HEK293 (cell line): ENCODE measurements around the gene ETV1.
A peak's percentile ranks its signal among the peaks of the same experiment; 100 is the strongest.

Experiments
- FEZF1 ChIP-seq: fragments of 450-650 bp; formaldehyde crosslinking; IDR thresholded peaks from 2 replicates; pipeline ENCODE4 v1.5.1; 2016; ENCODE audit warnings: missing biosample characterization, missing genetic modification characterization
- GFI1B ChIP-seq: fragments of 450-650 bp; formaldehyde crosslinking; IDR thresholded peaks from 2 replicates; pipeline ENCODE4 v1.5.1; 2016; ENCODE audit warnings: missing biosample characterization, missing genetic modification characterization
- HOXA7 ChIP-seq: sonication (generic); formaldehyde crosslinking; IDR thresholded peaks from 2 replicates; pipeline ENCODE4 v1.8.1; 2022; ENCODE audit warnings: missing genetic modification reagents, borderline replicate concordance
- IKZF3 ChIP-seq: fragments of 450-650 bp; IDR thresholded peaks from 2 replicates; pipeline ENCODE4 v1.5.0; 2018; ENCODE audit warnings: missing biosample characterization, mild to moderate bottlenecking, missing genetic modification characterization, moderate library complexity
- INSM2 ChIP-seq: fragments of 450-650 bp; formaldehyde crosslinking; IDR thresholded peaks from 2 replicates; pipeline ENCODE4 v1.5.1; 2016; ENCODE audit warnings: missing biosample characterization, missing genetic modification characterization
- MZF1 ChIP-seq: fragments of 450-650 bp; formaldehyde crosslinking; IDR thresholded peaks from 2 replicates; pipeline ENCODE4 v1.5.1; 2017; ENCODE audit warnings: missing biosample characterization, missing genetic modification characterization, borderline replicate concordance
- TRIM28 ChIP-seq: IDR thresholded peaks from 2 replicates; pipeline ENCODE4 v1.6.1; 2011; ENCODE audit warnings: low read length, control low read depth, borderline replicate concordance
- TSHZ1 ChIP-seq: fragments of 450-650 bp; formaldehyde crosslinking; IDR thresholded peaks from 2 replicates; pipeline ENCODE4 v1.5.1; 2016; ENCODE audit warnings: missing biosample characterization, missing genetic modification characterization, borderline replicate concordance
- ZBTB11 ChIP-seq: fragments of 450-650 bp; formaldehyde crosslinking; conservative IDR thresholded peaks from 2 replicates; pipeline ENCODE4 v1.5.1; 2016; ENCODE audit warnings: low read depth, missing biosample characterization, missing genetic modification characterization
- ZNF24 ChIP-seq: fragments of 450-650 bp; formaldehyde crosslinking; IDR thresholded peaks from 2 replicates; pipeline ENCODE4 v1.5.1; 2016; ENCODE audit warnings: missing biosample characterization, missing genetic modification characterization
- ZNF324 ChIP-seq: fragments of 450-650 bp; formaldehyde crosslinking; IDR thresholded peaks from 2 replicates; pipeline ENCODE4 v1.5.1; 2016; ENCODE audit warnings: missing biosample characterization, missing genetic modification characterization
- ZNF335 ChIP-seq: fragments of 450-650 bp; formaldehyde crosslinking; conservative IDR thresholded peaks from 2 replicates; pipeline ENCODE4 v1.5.1; 2016; ENCODE audit warnings: missing biosample characterization, missing genetic modification characterization
- ZNF513 ChIP-seq: fragments of 450-650 bp; IDR thresholded peaks from 2 replicates; pipeline ENCODE4 v1.5.1; 2018; ENCODE audit warnings: missing biosample characterization, missing genetic modification characterization
- ZNF610 ChIP-seq: fragments of 450-650 bp; formaldehyde crosslinking; IDR thresholded peaks from 2 replicates; pipeline ENCODE4 v1.5.1; 2016; ENCODE audit warnings: missing biosample characterization, missing genetic modification characterization, borderline replicate concordance
- ZNF629 ChIP-seq: fragments of 450-650 bp; formaldehyde crosslinking; IDR thresholded peaks from 2 replicates; pipeline ENCODE4 v1.5.1; 2017; ENCODE audit warnings: missing biosample characterization, missing genetic modification characterization
- ZNF776 ChIP-seq: fragments of 450-650 bp; formaldehyde crosslinking; IDR thresholded peaks from 2 replicates; pipeline ENCODE4 v1.5.0; 2017; ENCODE audit warnings: missing biosample characterization, missing genetic modification characterization, borderline replicate concordance
- ZXDB ChIP-seq: fragments of 450-650 bp; formaldehyde crosslinking; IDR thresholded peaks from 2 replicates; pipeline ENCODE4 v1.5.1; 2016; ENCODE audit warnings: missing biosample characterization, missing genetic modification characterization
- TF ChIP-seq, protein P1 (sequence below): fragments of 450-650 bp; formaldehyde crosslinking; IDR thresholded peaks from 2 replicates; pipeline ENCODE4 v1.5.1; 2017; ENCODE audit warnings: missing biosample characterization, mild to moderate bottlenecking, missing genetic modification characterization, moderate library complexity
- TF ChIP-seq, protein P2 (sequence below): fragments of 450-650 bp; formaldehyde crosslinking; IDR thresholded peaks from 2 replicates; pipeline ENCODE4 v1.5.1; 2017; ENCODE audit warnings: missing biosample characterization, missing genetic modification characterization

Gene ETV1

GRCh38 chr7:13949445-13949844 lies 40.0 kb downstream of the ETV1 start (continued):
- TF ChIP-seq ZNF610, result 0 out of 2 replicates have a peak, but pooled peaks have one; percentile 43
- TF ChIP-seq ZBTB11 (tag by site-specific recombination), result no peak
- TF ChIP-seq ZNF324 (tag by site-specific recombination), result no peak
- peak; percentile 64; the same call in 1 of the 2 replicates for TF ChIP-seq TSHZ1 (tag by site-specific recombination)
- no peak for TF ChIP-seq HOXA7 (CRISPR knock-in tag)
- peak; percentile 81 for TF ChIP-seq ZXDB (tag by site-specific recombination)
- peak; percentile 76; the same call in 1 of the 2 replicates for TF ChIP-seq GFI1B (tag by site-specific recombination)
- TF ChIP-seq ZNF335 (tag by site-specific recombination), result peak; percentile 62; the same call in 1 of the 2 replicates
- TF ChIP-seq, protein P1, sequence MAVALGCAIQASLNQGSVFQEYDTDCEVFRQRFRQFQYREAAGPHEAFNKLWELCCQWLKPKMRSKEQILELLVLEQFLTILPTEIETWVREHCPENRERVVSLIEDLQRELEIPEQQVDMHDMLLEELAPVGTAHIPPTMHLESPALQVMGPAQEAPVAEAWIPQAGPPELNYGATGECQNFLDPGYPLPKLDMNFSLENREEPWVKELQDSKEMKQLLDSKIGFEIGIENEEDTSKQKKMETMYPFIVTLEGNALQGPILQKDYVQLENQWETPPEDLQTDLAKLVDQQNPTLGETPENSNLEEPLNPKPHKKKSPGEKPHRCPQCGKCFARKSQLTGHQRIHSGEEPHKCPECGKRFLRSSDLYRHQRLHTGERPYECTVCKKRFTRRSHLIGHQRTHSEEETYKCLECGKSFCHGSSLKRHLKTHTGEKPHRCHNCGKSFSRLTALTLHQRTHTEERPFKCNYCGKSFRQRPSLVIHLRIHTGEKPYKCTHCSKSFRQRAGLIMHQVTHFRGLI (tag by site-specific recombination), result no peak
- TF ChIP-seq ZNF629, result peak; percentile 45; the same call in 1 of the 2 replicates
- no peak for TF ChIP-seq ZNF776
- peak; percentile 76; the same call in 1 of the 2 replicates for TF ChIP-seq TRIM28
- peak; percentile 24; the same call in 1 of the 2 replicates for TF ChIP-seq ZNF513 (tag by site-specific recombination)
- no peak for TF ChIP-seq ZNF24 (tag by site-specific recombination)
- TF ChIP-seq IKZF3, result peak; percentile 66; the same call in 1 of the 2 replicates
- TF ChIP-seq FEZF1 (tag by site-specific recombination), result peak; percentile 93
- TF ChIP-seq INSM2 (tag by site-specific recombination), result no peak
- TF ChIP-seq MZF1, result 0 out of 2 replicates have a peak, but pooled peaks have one; percentile 16
- TF ChIP-seq, protein P2, sequence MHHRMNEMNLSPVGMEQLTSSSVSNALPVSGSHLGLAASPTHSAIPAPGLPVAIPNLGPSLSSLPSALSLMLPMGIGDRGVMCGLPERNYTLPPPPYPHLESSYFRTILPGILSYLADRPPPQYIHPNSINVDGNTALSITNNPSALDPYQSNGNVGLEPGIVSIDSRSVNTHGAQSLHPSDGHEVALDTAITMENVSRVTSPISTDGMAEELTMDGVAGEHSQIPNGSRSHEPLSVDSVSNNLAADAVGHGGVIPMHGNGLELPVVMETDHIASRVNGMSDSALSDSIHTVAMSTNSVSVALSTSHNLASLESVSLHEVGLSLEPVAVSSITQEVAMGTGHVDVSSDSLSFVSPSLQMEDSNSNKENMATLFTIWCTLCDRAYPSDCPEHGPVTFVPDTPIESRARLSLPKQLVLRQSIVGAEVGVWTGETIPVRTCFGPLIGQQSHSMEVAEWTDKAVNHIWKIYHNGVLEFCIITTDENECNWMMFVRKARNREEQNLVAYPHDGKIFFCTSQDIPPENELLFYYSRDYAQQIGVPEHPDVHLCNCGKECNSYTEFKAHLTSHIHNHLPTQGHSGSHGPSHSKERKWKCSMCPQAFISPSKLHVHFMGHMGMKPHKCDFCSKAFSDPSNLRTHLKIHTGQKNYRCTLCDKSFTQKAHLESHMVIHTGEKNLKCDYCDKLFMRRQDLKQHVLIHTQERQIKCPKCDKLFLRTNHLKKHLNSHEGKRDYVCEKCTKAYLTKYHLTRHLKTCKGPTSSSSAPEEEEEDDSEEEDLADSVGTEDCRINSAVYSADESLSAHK, result peak; percentile 88
- TF ChIP-seq, all 188 proteins: peak for 32
